22Rv1 (cell line): ENCODE measurements around the gene PDE5A.

Experiments
- ZFX ChIP-seq: fragments of 450-650 bp; IDR thresholded peaks from 2 replicates; pipeline ENCODE4 v1.6.1; 2017; ENCODE audit warnings: antibody characterized with exemption, borderline replicate concordance
- TF ChIP-seq, protein P1 (sequence below): fragments of 450-650 bp; IDR thresholded peaks from 2 replicates; pipeline ENCODE4 v1.5.1; 2017; ENCODE audit warnings: mild to moderate bottlenecking

DNA sequence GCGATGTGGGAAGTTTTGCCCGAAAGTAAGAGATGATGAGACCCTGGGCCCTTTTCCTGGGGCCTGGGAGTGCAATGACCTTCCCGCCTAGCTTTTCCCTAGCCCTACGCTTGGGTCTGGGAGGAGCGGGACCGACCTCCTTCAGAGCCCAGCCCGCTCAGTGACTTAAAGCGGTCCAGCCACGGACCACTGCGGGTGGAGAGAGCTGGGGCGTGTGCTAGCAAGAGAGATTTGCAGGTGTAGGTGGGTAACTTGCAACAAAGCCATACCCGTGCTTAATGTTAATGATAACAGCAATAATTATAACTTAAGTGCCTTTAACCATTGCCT, 503 bp upstream of the PDE5A start:
- TF ChIP-seq, protein P1, sequence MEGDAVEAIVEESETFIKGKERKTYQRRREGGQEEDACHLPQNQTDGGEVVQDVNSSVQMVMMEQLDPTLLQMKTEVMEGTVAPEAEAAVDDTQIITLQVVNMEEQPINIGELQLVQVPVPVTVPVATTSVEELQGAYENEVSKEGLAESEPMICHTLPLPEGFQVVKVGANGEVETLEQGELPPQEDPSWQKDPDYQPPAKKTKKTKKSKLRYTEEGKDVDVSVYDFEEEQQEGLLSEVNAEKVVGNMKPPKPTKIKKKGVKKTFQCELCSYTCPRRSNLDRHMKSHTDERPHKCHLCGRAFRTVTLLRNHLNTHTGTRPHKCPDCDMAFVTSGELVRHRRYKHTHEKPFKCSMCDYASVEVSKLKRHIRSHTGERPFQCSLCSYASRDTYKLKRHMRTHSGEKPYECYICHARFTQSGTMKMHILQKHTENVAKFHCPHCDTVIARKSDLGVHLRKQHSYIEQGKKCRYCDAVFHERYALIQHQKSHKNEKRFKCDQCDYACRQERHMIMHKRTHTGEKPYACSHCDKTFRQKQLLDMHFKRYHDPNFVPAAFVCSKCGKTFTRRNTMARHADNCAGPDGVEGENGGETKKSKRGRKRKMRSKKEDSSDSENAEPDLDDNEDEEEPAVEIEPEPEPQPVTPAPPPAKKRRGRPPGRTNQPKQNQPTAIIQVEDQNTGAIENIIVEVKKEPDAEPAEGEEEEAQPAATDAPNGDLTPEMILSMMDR = peak; percentile 63
- no peak for TF ChIP-seq ZFX
